HFFc6 (cell line): ENCODE data around the gene TAOK1. TPM values are rescaled to one million over a fixed set of nuclear protein-coding genes. Genes with fewer than 3 reads are reported as not detected.

Source experiments
- total RNA-seq, 6 experiments: library from RNA; stranded (reverse); fragmentation: NEBNext Ultra II Directional; extraction: Animal tissue kit (Norgen Biotek cat#: 25700); gene quantifications; 2 replicates in 1 of 6; 3 replicates in 5 of 6; pipeline ENCODE4 v1.2.3, GENCODE V29; 2021

Gene TAOK1
- total RNA-seq, 6 experiments from 2014 or later = 72.0 to 82.6 (median 75.1) TPM

Other genes with a start within 250 kb of the TAOK1 start
- 10 to 100 TPM; 39.2 to 57.7 (median 42.9) TPM for gene MYO18A, start 210.0 kb upstream of the TAOK1 start, total RNA-seq
- gene CRYBA1, start 143.5 kb upstream of the TAOK1 start, total RNA-seq = under 1 TPM in 1 of 6 experiments, not detected in 5; 0.46 TPM
- 10 to 100 TPM; 43.8 to 51.8 (median 49.9) TPM for gene NUFIP2, start 96.2 kb upstream of the TAOK1 start, total RNA-seq
- 1 to 10 TPM; 6.4 to 9.8 (median 7.0) TPM for gene ABHD15, start 176.7 kb downstream of the TAOK1 start, total RNA-seq
- 10 to 100 TPM; 31.3 to 36.6 (median 35.3) TPM for gene TP53I13, start 178.3 kb downstream of the TAOK1 start, total RNA-seq
- 10 to 100 TPM; 24.1 to 29.7 (median 28.7) TPM for gene GIT1, start 199.3 kb downstream of the TAOK1 start, total RNA-seq
- 1 to 10 TPM; 1.9 to 4.3 (median 3.0) TPM for gene ANKRD13B, start 202.8 kb downstream of the TAOK1 start, total RNA-seq
- 1 to 10 TPM; 4.6 to 6.1 (median 5.4) TPM for gene CORO6, start 232.5 kb downstream of the TAOK1 start, total RNA-seq